GM12878 (cell line): ENCODE measurements around the gene CSK. TPM values are rescaled to one million over a fixed set of nuclear protein-coding genes. Genes with fewer than 3 reads are reported as not detected.

Experiments
- ATAC-seq: fragments of 200-7000 bp; cut with Tn5 transposase; 3 replicates; pipeline ENCODE4 v1.9.1; 2020; ENCODE audit warnings: mild to moderate bottlenecking, moderate library complexity
- BruUV-seq: library from RNA; stranded (reverse); fragments of 400-500 nt; replicated peaks from 2 replicates; lab custom pipeline; 2021; lab: Mats Ljungman, UMichigan
- CTCF ChIA-PET: fragments of 300-600 bp; sonication (Branson Sonifier 250); formaldehyde crosslinking; extraction: SDS; loops from one replicate; lab custom pipeline; 2021; ENCODE audit warnings: inconsistent platforms; lab: Yijun Ruan, JAX
- POLR2A ChIA-PET: fragments of 350-600 bp; formaldehyde crosslinking; extraction: SDS; loops from one replicate; lab custom pipeline; 2021; ENCODE audit warnings: inconsistent platforms; lab: Charles Lee
- RAD21 ChIA-PET: fragments of 300-600 bp; sonication (Branson Sonifier 250); formaldehyde crosslinking; loops from one replicate; lab custom pipeline; 2023; ENCODE audit warnings: antibody characterized with exemption; ENCODE audit not compliant: unreplicated experiment; lab: Charles Lee
- SMC1A ChIA-PET: fragments of 300-600 bp; sonication (Branson Sonifier 250); formaldehyde crosslinking; loops from one replicate; lab custom pipeline; 2023; ENCODE audit not compliant: unreplicated experiment, uncharacterized antibody; lab: Charles Lee
- DNase-seq: peaks from one replicate; pipeline ENCODE4 v3.0.0-alpha.2; 2011; ENCODE audit warnings: low read depth, low spot score
- FAIRE-seq: peaks from 3 replicates; lab custom pipeline; 2011; peaks lifted over from hg19 to GRCh38; lab: Jason Lieb, UNC
- H2AFZ ChIP-seq: 2 replicates; pipeline ENCODE4 v1.6.0; 2011; ENCODE audit warnings: low read depth, low read length, control low read depth; ENCODE audit not compliant: control insufficient read depth
- H3K27ac ChIP-seq: 2 replicates; pipeline ENCODE4 v1.5.1; 2011; ENCODE audit warnings: control low read depth; ENCODE audit not compliant: control insufficient read depth, insufficient read depth
- H3K27me3 ChIP-seq, 2 experiments: replicated peaks in 1 of 2; 2 replicates each; pipeline versions ENCODE4 v1.6.0 to v1.6.1; 2011; ENCODE audit warnings: low read length in 1 of 2; ENCODE audit not compliant: control insufficient read depth in 2 of 2, insufficient read depth in 2 of 2
- H3K36me3 ChIP-seq, 2 experiments: 2 replicates each; pipeline ENCODE4 v1.5.1; 2011; ENCODE audit warnings: low read length in 1 of 2; ENCODE audit not compliant: control insufficient read depth in 2 of 2, insufficient read depth in 2 of 2
- H3K4me1 ChIP-seq: 2 replicates; pipeline ENCODE4 v1.6.1; 2011; ENCODE audit warnings: mild to moderate bottlenecking, low read length, moderate library complexity, mixed read lengths; ENCODE audit not compliant: control insufficient read depth, insufficient read depth
- H3K4me2 ChIP-seq: 2 replicates; pipeline ENCODE4 v1.6.0; 2011; ENCODE audit warnings: control low read depth; ENCODE audit not compliant: control insufficient read depth, insufficient read depth
- H3K4me3 ChIP-seq: fragments of 200-600 bp; sonication (generic); 2 replicates; pipeline ENCODE4 v1.5.1; 2016
- H3K79me2 ChIP-seq: 2 replicates; pipeline ENCODE4 v1.6.0; 2011; ENCODE audit warnings: low read length; ENCODE audit not compliant: control insufficient read depth, insufficient read depth
- H3K9ac ChIP-seq: 2 replicates; pipeline ENCODE4 v1.8.0; 2011; ENCODE audit warnings: low read length, control low read depth, mixed read lengths; ENCODE audit not compliant: control insufficient read depth, insufficient read depth
- H3K9me3 ChIP-seq: replicated peaks from 3 replicates; pipeline ENCODE4 v1.5.1; 2011; ENCODE audit warnings: mild to moderate bottlenecking, low read length; ENCODE audit not compliant: control insufficient read depth, insufficient read depth
- H4K20me1 ChIP-seq: 2 replicates; pipeline ENCODE4 v1.6.0; 2011; ENCODE audit not compliant: control insufficient read depth, insufficient read depth
- MEF2A ChIP-seq: IDR thresholded peaks from 2 replicates; pipeline ENCODE4 v1.6.1; 2011; ENCODE audit warnings: low read depth, mild to moderate bottlenecking, low read length, moderate library complexity; ENCODE audit not compliant: insufficient read depth
- NR2C2 ChIP-seq: IDR thresholded peaks from 2 replicates; pipeline ENCODE4 v1.6.1; 2011; ENCODE audit warnings: borderline replicate concordance, low read depth; ENCODE audit not compliant: control insufficient read depth, insufficient read length
- POLR2A ChIP-seq: IDR thresholded peaks from 2 replicates; pipeline ENCODE4 v1.6.1; 2011; ENCODE audit warnings: low read depth, mild to moderate bottlenecking, low read length
- SUZ12 ChIP-seq: fragments of 200-600 bp; sonication (generic); IDR thresholded peaks from one replicate; pipeline ENCODE4 v1.6.1; 2018; ENCODE audit warnings: antibody characterized with exemption, mild to moderate bottlenecking; ENCODE audit not compliant: unreplicated experiment
- WGBS: methylation state at CpG from one replicate; pipeline ENCODE4 v1.1.6; 2016; ENCODE audit warnings: low lambda C conversion rate; ENCODE audit not compliant: insufficient replicate concordance, insufficient coverage; ENCODE audit errors: missing lambda C conversion rate; 5-methylcytosine and 5-hydroxymethylcytosine counted together
- in situ Hi-C: fragments of 300-500 bp; cut with MboI; formaldehyde crosslinking; loops from 9 replicates; pipeline ENCODE4 v1.14.3; 2018; ENCODE audit warnings: mixed read lengths
- intact Hi-C: fragments of 100-400 bp; cut with micrococcal nuclease; formaldehyde crosslinking; loops from one replicate; pipeline ENCODE4 v1.14.2; 2022; ENCODE audit not compliant: unreplicated experiment
- polyA plus RNA-seq, 11 experiments: library from polyadenylated mRNA; depleted of rRNA in 4 of 11; unstranded in 6 of 11; stranded (reverse) in 5 of 11; fragments of >200 nt; fragmentation: Nextera tagmentation in 4 of 11; fragmentation: Illumina TruSeq in 1 of 11; extraction: Ambion mirVana in 4 of 11; extraction: Trizol in 1 of 11; gene quantifications; 1 replicate in 1 of 11; 2 replicates in 10 of 11; pipeline versions ENCODE4 v1.2.1 to v1.2.3, GENCODE V29; 2011 to 2016; ENCODE audit warnings: inconsistent platforms in 2 of 11, missing spikeins in 2 of 11, low read depth in 1 of 11
- total RNA-seq, 4 experiments: library from RNA; depleted of rRNA in 3 of 4; stranded (reverse); fragments of >200 nt in 3 of 4; fragmentation: Illumina TruSeq in 1 of 4; extraction: Trizol in 1 of 4; gene quantifications; 2 replicates each; pipeline versions ENCODE4 v1.2.1 to v1.2.3, GENCODE V29; 2013 to 2021

Gene CSK
- total and polyA plus RNA-seq, 10 of the 15 experiments (the other 5 are each of a cell fraction or from before 2014, with no cell fraction given) = 3.4 to 327 (median 75.8) TPM

DNA sequence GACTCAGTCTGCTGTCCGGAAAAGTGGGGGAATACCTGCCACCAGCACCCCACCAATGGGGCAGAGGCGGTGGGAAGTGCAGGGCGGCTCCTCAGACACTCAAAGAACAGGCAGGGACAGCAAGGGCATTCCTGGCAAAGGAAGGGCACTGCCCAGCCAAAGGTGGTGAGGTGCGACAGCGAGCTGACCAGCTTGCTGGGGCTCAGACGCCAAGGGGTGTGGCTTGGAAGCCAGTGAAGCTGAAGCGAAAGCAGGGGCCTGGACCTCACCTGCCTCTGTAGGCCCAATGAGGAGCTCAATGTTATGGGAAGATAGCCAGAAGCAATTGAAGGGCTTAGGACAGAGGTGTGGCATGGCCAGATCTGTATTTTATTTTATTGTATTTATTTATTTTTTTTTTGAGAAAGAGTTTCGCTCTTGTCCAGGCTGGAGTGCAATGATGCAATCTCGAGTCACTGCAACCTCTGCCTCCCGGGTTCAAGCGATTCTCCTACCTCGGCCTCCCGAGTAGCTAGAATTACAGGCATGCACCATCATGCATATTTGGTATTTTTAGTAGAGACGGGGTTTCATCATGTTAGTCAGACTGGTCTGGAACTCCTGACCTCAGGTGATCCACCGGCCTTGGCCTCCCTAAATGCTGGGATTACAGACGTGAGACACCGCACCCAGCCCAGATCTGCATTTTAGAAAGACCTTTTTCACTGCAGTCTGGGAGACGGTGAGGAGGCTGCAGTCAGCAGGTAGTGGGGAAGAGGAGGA, 26.4 kb downstream of the CSK start:
- Histone ChIP-seq H3K4me3 (no peak overlapping the region), H3K79me2 (no peaks in the 10 kb centered on the region), H3K27ac (no peak overlapping the region), H3K9ac (no peak overlapping the region), H4K20me1 (no peaks in the 10 kb centered on the region), H3K9me3 (no peaks in the 10 kb centered on the region), H2AFZ (no peak overlapping the region), H3K4me1 (no peaks in the 10 kb centered on the region), H3K36me3 (peaks cover 8 to 14% of the 10 kb centered on the region in 2 experiments), H3K27me3 (no peaks in the 10 kb centered on the region), H3K4me2 (no peak overlapping the region)
- RAD21 ChIA-PET = interaction anchor here (0.8 to 2.8 kb wide), 5 partner anchors 11 to 93 kb away, joined by 3 to 10 read pairs (median 4); no protein-coding TSS in a partner anchor
- WGBS = 51% methylated on average over 18 of the region's 18 CpGs
- intact Hi-C loops = no loop called here
- peak; percentile 51 for ATAC-seq
- in situ Hi-C loops = no loop called here
- POLR2A ChIA-PET = interaction anchor here (0.6 kb wide), 1 partner anchor 101 kb away, joined by 3 read pairs; no protein-coding TSS in a partner anchor
- no TSS peak for BruUV-seq
- TF ChIP-seq NR2C2 (no peak), POLR2A (peak; percentile 57; the same call in 1 of the 2 replicates)
- FAIRE-seq = no peak
- DNase-seq = no peak
- CTCF ChIA-PET = interaction anchor here (0.5 to 3.7 kb wide), 8 partner anchors 9 to 404 kb away, joined by 3 to 21 read pairs (median 4); no protein-coding TSS in a partner anchor
- SMC1A ChIA-PET = interaction anchor here (0.7 to 1.4 kb wide), 5 partner anchors 16 to 137 kb away, joined by 3 to 4 read pairs (median 3); no protein-coding TSS in a partner anchor

DNA sequence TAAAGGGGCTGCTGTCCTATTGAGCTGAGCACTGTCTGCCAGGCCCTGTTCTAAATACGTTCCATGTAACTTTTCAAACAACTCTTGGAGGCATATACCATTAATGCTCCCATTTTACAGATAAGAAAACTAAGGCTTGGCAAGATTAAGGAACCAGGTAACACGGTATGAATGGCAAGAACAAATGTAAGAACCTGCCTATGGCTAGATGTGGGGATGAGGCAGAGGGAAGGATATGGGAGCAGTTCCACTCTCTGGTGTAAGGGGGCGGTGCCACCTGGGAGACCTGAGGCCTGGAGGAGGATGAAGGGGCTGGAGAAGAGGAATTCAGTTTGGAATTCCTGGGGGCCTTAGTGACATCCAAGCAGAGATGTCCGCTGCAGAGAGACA, 27.0 kb downstream of the CSK start:
- no peaks in the 10 kb centered on the region for H4K20me1 ChIP-seq
- SMC1A ChIA-PET = interaction anchor here (1.0 kb wide), 1 partner anchor 17 kb away, joined by 4 read pairs; no protein-coding TSS in a partner anchor
- H3K36me3 ChIP-seq = peaks cover 2 to 8% of the 10 kb centered on the region in 2 experiments; a peak in 3 of 4 replicates
- intact Hi-C loops = no loop called here
- H2AFZ ChIP-seq = no peak overlapping the region
- H3K9ac ChIP-seq = no peak overlapping the region
- no peaks in the 10 kb centered on the region for H3K4me1 ChIP-seq
- 43% methylated on average over 4 of the region's 4 CpGs for WGBS
- no TSS peak for BruUV-seq
- CTCF ChIA-PET = interaction anchor here (0.7 to 3.7 kb wide), 10 partner anchors 9 to 141 kb away, joined by 3 to 21 read pairs (median 4); partner anchors contain the start of gene FAM219B
- H3K4me2 ChIP-seq = no peak overlapping the region
- no peaks in the 10 kb centered on the region for H3K27me3 ChIP-seq
- FAIRE-seq = no peak
- H3K27ac ChIP-seq = no peak overlapping the region
- H3K4me3 ChIP-seq = no peak overlapping the region
- RAD21 ChIA-PET = interaction anchor here (0.8 to 2.8 kb wide), 4 partner anchors 15 to 93 kb away, joined by 3 to 10 read pairs (median 4); no protein-coding TSS in a partner anchor
- ATAC-seq = no peak
- DNase-seq = no peak
- H3K9me3 ChIP-seq = no peaks in the 10 kb centered on the region
- POLR2A ChIA-PET = no interaction called here
- H3K79me2 ChIP-seq = no peaks in the 10 kb centered on the region
- in situ Hi-C loops = no loop called here
- no peak for TF ChIP-seq MEF2A
- no peak for TF ChIP-seq SUZ12
- TF ChIP-seq, all 136 proteins: peak for 0
